HCT116 (cell line): ENCODE measurements around the gene EPPIN. TPM values are rescaled to one million over a fixed set of nuclear protein-coding genes. Genes with fewer than 3 reads are reported as not detected.

Experiments used
- ATAC-seq: fragments of 200-7000 bp; cut with Tn5 transposase; 2 replicates; pipeline ENCODE4 v1.9.1; 2020; ENCODE audit warnings: mild to moderate bottlenecking, moderate library complexity
- BruUV-seq: library from RNA; stranded (reverse); fragments of 400-500 nt; replicated peaks from 2 replicates; lab custom pipeline; 2021; lab: Mats Ljungman, UMichigan
- CTCF ChIA-PET: fragments of 300-600 bp; sonication (Branson Sonifier 250); formaldehyde crosslinking; loops from one replicate; lab custom pipeline; 2021; ENCODE audit warnings: antibody characterized with exemption; lab: Charles Lee
- POLR2A ChIA-PET: fragments of 300-600, 350-600 bp; sonication (Branson Sonifier 250); formaldehyde crosslinking; loops from one replicate; lab custom pipeline; 2021; ENCODE audit warnings: antibody characterized with exemption; lab: Charles Lee
- RAD21 ChIA-PET, 2 experiments: fragments of 300-600 bp; sonication (Branson Sonifier 250); formaldehyde crosslinking; loops; one replicate each; lab custom pipeline; 2023; ENCODE audit warnings: low total read pairs in 2 of 2; ENCODE audit not compliant: uncharacterized antibody in 2 of 2, unreplicated experiment in 2 of 2, low non-redundant PET in 1 of 2; lab: Charles Lee
- DNase-seq: peaks from one replicate; pipeline ENCODE4 v3.0.0-alpha.2; 2010; ENCODE audit warnings: low read depth, low spot score
- H2AFZ ChIP-seq: fragments of 200-600 bp; shearing (Covaris generic), sonication (generic); 2 replicates; pipeline ENCODE4 v1.6.1; 2017; ENCODE audit warnings: low read depth, mixed run types, mixed read lengths, antibody characterized with exemption, low read length; ENCODE audit not compliant: poor library complexity, severe bottlenecking
- H3K27ac ChIP-seq: 2 replicates; pipeline ENCODE4 v1.5.1; 2012; ENCODE audit warnings: low read depth, low read length
- H3K27me3 ChIP-seq: fragments of 200-600 bp; sonication (generic); 2 replicates; pipeline ENCODE4 v1.6.1; 2016; ENCODE audit warnings: mixed run types, low read length, mixed read lengths; ENCODE audit not compliant: insufficient read depth
- H3K36me3 ChIP-seq, 2 experiments: fragments of 200-500 bp in 1 of 2; fragments of 200-600 bp in 1 of 2; sonication (Bioruptor generic) in 1 of 2; sonication (generic) in 1 of 2; 2 replicates each; pipeline versions ENCODE4 v1.5.1 to v1.6.1; 2014 to 2016; ENCODE audit warnings: low read length in 2 of 2, inconsistent platforms in 1 of 2, mixed read lengths in 1 of 2, mixed run types in 1 of 2; ENCODE audit not compliant: insufficient read depth in 2 of 2, control insufficient read depth in 1 of 2
- H3K4me1 ChIP-seq, 2 experiments: fragments of 200-600 bp in 1 of 2; sonication (generic) in 1 of 2; 2 replicates each; pipeline versions ENCODE4 v1.5.1 to v1.6.1; 2012 to 2017; ENCODE audit warnings: low read length in 2 of 2, inconsistent platforms in 1 of 2, mild to moderate bottlenecking in 1 of 2, mixed read lengths in 1 of 2, mixed run types in 1 of 2, moderate library complexity in 1 of 2; ENCODE audit not compliant: insufficient read depth in 2 of 2, control insufficient read depth in 1 of 2
- H3K4me2 ChIP-seq: fragments of 200-600 bp; sonication (generic); 2 replicates; pipeline ENCODE4 v1.6.1; 2017; ENCODE audit warnings: mixed run types, low read length, mixed read lengths
- H3K4me3 ChIP-seq, 2 experiments: fragments of 200-600 bp in 1 of 2; sonication (generic) in 1 of 2; replicated peaks in 1 of 2; 2 replicates each; pipeline ENCODE4 v1.5.1; 2011 to 2016; ENCODE audit warnings: low read length in 2 of 2, control low read depth in 1 of 2, low read depth in 1 of 2, mild to moderate bottlenecking in 1 of 2, mixed read lengths in 1 of 2, mixed run types in 1 of 2
- H3K79me2 ChIP-seq: fragments of 200-600 bp; sonication (generic); 2 replicates; pipeline ENCODE4 v1.6.1; 2017; ENCODE audit warnings: mild to moderate bottlenecking, mixed run types, low read length, moderate library complexity, mixed read lengths; ENCODE audit not compliant: insufficient read depth
- H3K9ac ChIP-seq: fragments of 200-600 bp; sonication (generic); 2 replicates; pipeline ENCODE4 v1.6.1; 2016; ENCODE audit warnings: low read length, mixed read lengths
- H3K9me2 ChIP-seq: fragments of 200-600 bp; sonication (generic), shearing (Covaris generic); 2 replicates; pipeline ENCODE4 v1.6.1; 2017; ENCODE audit warnings: mixed run types, mild to moderate bottlenecking, moderate library complexity; ENCODE audit not compliant: insufficient read depth
- H3K9me3 ChIP-seq, 2 experiments: fragments of 200-500 bp in 1 of 2; fragments of 200-600 bp in 1 of 2; sonication (Bioruptor generic) in 1 of 2; sonication (generic) in 1 of 2; 2 replicates each; pipeline ENCODE4 v1.6.1; 2014 to 2017; ENCODE audit warnings: low read length in 2 of 2, mixed read lengths in 2 of 2, inconsistent platforms in 1 of 2, low read depth in 1 of 2, mild to moderate bottlenecking in 1 of 2, mixed run types in 1 of 2, moderate library complexity in 1 of 2; ENCODE audit not compliant: control insufficient read depth in 1 of 2, insufficient read depth in 1 of 2
- H4K20me1 ChIP-seq: fragments of 200-600 bp; sonication (generic), shearing (Covaris generic); 2 replicates; pipeline ENCODE4 v1.6.1; 2017; ENCODE audit warnings: mixed run types, mild to moderate bottlenecking, moderate library complexity; ENCODE audit not compliant: insufficient read depth
- ATF3 ChIP-seq: IDR thresholded peaks from 2 replicates; pipeline ENCODE4 v1.6.1; 2012
- CBX3 ChIP-seq: IDR thresholded peaks from 2 replicates; pipeline ENCODE4 v1.6.1; 2012; ENCODE audit warnings: low read depth
- EGR1 ChIP-seq: IDR thresholded peaks from 2 replicates; pipeline ENCODE4 v1.6.1; 2012; ENCODE audit warnings: low read depth
- ELF1 ChIP-seq: IDR thresholded peaks from 2 replicates; pipeline ENCODE4 v1.6.1; 2012; ENCODE audit warnings: low read depth, borderline replicate concordance
- EZH2phosphoT487 ChIP-seq: fragments of 200-600 bp; IDR thresholded peaks from 2 replicates; pipeline ENCODE4 v1.6.1; 2018; ENCODE audit warnings: antibody characterized with exemption, borderline replicate concordance
- FOSL1 ChIP-seq: IDR thresholded peaks from 2 replicates; pipeline ENCODE4 v1.6.1; 2012; ENCODE audit warnings: low read depth
- JUND ChIP-seq: IDR thresholded peaks from 2 replicates; pipeline ENCODE4 v1.6.1; 2012
- MAX ChIP-seq: IDR thresholded peaks from 2 replicates; pipeline ENCODE4 v1.6.1; 2012
- POLR2A ChIP-seq: IDR thresholded peaks from 2 replicates; pipeline ENCODE4 v1.7.0; 2011; ENCODE audit warnings: borderline replicate concordance; ENCODE audit not compliant: insufficient read depth, insufficient read length; ENCODE audit errors: extremely low read depth
- POLR2AphosphoS5 ChIP-seq: IDR thresholded peaks from 2 replicates; pipeline ENCODE4 v1.6.1; 2011; ENCODE audit warnings: mild to moderate bottlenecking, low read depth, low read length, moderate library complexity
- RAD21 ChIP-seq: IDR thresholded peaks from 2 replicates; pipeline ENCODE4 v1.6.1; 2012; ENCODE audit warnings: low read depth, mild to moderate bottlenecking
- REST ChIP-seq: IDR thresholded peaks from 2 replicates; pipeline ENCODE4 v1.6.1; 2012; ENCODE audit warnings: low read depth
- SIN3A ChIP-seq: IDR thresholded peaks from 2 replicates; pipeline ENCODE4 v1.6.1; 2012; ENCODE audit warnings: low read depth
- SP1 ChIP-seq: IDR thresholded peaks from 2 replicates; pipeline ENCODE4 v1.6.1; 2012; ENCODE audit warnings: low read depth
- SRF ChIP-seq: IDR thresholded peaks from 2 replicates; pipeline ENCODE4 v1.6.1; 2012; ENCODE audit warnings: low read depth
- TCF7L2 ChIP-seq: IDR thresholded peaks from 2 replicates; pipeline ENCODE4 v1.7.0; 2011; ENCODE audit warnings: borderline replicate concordance, inconsistent platforms; ENCODE audit not compliant: insufficient read depth, insufficient read length; ENCODE audit errors: extremely low read depth
- YY1 ChIP-seq: IDR thresholded peaks from 2 replicates; pipeline ENCODE4 v1.6.1; 2011; ENCODE audit warnings: low read length, low read depth, moderate library complexity, mild to moderate bottlenecking; ENCODE audit not compliant: insufficient replicate concordance; ENCODE audit errors: extremely low read depth
- ZBTB33 ChIP-seq: IDR thresholded peaks from 2 replicates; pipeline ENCODE4 v1.6.1; 2011; ENCODE audit warnings: mild to moderate bottlenecking, low read length, moderate library complexity; ENCODE audit not compliant: insufficient replicate concordance; ENCODE audit errors: extremely low read depth
- ZFX ChIP-seq: fragments of 450-650 bp; IDR thresholded peaks from 2 replicates; pipeline ENCODE4 v1.6.1; 2017
- intact Hi-C: fragments of 100-400 bp; cut with micrococcal nuclease; formaldehyde crosslinking; loops from 2 replicates; pipeline ENCODE4 v1.10.0; 2022
- total RNA-seq: library from RNA; stranded (reverse); gene quantifications from one replicate; pipeline ENCODE4 v1.2.1, GENCODE V29; 2021; ENCODE audit not compliant: unreplicated experiment

EPPIN gene
- total RNA-seq, 1 experiment from 2014 or later, result not detected

GRCh38 chr20:45506398-45506797 lies 40.8 kb downstream of the EPPIN start:
- no peak overlapping the region for H3K27ac ChIP-seq
- H4K20me1 ChIP-seq, result no peaks in the 10 kb centered on the region
- no peak overlapping the region for H3K4me3 ChIP-seq
- ATAC-seq, result no peak
- H3K27me3 ChIP-seq, result no peaks in the 10 kb centered on the region
- ChIA-PET CTCF (no interaction called here), POLR2A (no interaction called here), RAD21 (no interaction called here)
- peaks cover 0 to 19% of the 10 kb centered on the region in 2 experiments; a peak in 2 of 4 replicates for H3K4me1 ChIP-seq
- H3K36me3 ChIP-seq, result no peaks in the 10 kb centered on the region
- no peaks in the 10 kb centered on the region for H3K9me3 ChIP-seq
- no peak for DNase-seq
- intact Hi-C loops, result no loop called here
- H3K9me2 ChIP-seq, result no peaks in the 10 kb centered on the region
- TF ChIP-seq SIN3A, result no peak
- no peak for TF ChIP-seq ATF3
- no peak for TF ChIP-seq EGR1
- TF ChIP-seq JUND, result no peak
- no peak for TF ChIP-seq MAX
- TF ChIP-seq RAD21, result no peak
- TF ChIP-seq YY1, result no peak
- no peak for TF ChIP-seq TCF7L2
- no peak for TF ChIP-seq CBX3
- TF ChIP-seq ELF1, result no peak
- TF ChIP-seq POLR2AphosphoS5, result no peak
- TF ChIP-seq EZH2phosphoT487, result no peak
- no peak for TF ChIP-seq ZFX
- TF ChIP-seq REST, result no peak
- no peak for TF ChIP-seq FOSL1
- no peak for TF ChIP-seq SP1
- no peak for TF ChIP-seq POLR2A
- TF ChIP-seq ZBTB33, result no peak
- no peak for TF ChIP-seq SRF
- no TSS peak for BruUV-seq
- no peak overlapping the region for H3K9ac ChIP-seq
- H3K79me2 ChIP-seq, result no peaks in the 10 kb centered on the region
- no peak overlapping the region for H2AFZ ChIP-seq
- no peak overlapping the region for H3K4me2 ChIP-seq
